CD4-positive, CD25-positive, alpha-beta regulatory T cell (primary cell): ENCODE data around the gene TIMMDC1. TPM values are rescaled to one million over a fixed set of nuclear protein-coding genes. Genes with fewer than 3 reads are reported as not detected.
"Not testable (repeated sequence)": the region's sequence is repeated elsewhere in the genome, so short reads cannot be mapped to it uniquely, and the experiment has no call there.

Source experiments
- ATAC-seq, 2 donors: fragments of 150-1000 bp; cut with Tn5 transposase; one replicate each; pipeline ENCODE4 v1.10.0; 2021; ENCODE audit warnings: low read depth in 2 of 2, moderate number of reproducible peaks in 2 of 2, moderate library complexity in 1 of 2
- DNase-seq, 3 donors: peaks; one replicate each; pipeline versions ENCODE4 v3.0.0 to v3.0.0-alpha.2; 2012 to 2022; ENCODE audit warnings: mixed read lengths in 1 of 3
- H3K27ac ChIP-seq: one replicate; pipeline ENCODE4 v1.7.0; 2013; ENCODE audit warnings: mild to moderate bottlenecking, low read length; ENCODE audit not compliant: insufficient read depth, poor library complexity, severe bottlenecking
- H3K27me3 ChIP-seq: one replicate; pipeline ENCODE4 v1.7.0; 2013; ENCODE audit warnings: low read length; ENCODE audit not compliant: control insufficient read depth, insufficient read depth
- H3K36me3 ChIP-seq: one replicate; pipeline ENCODE4 v1.7.0; 2013; ENCODE audit warnings: mild to moderate bottlenecking, low read length, moderate library complexity; ENCODE audit not compliant: control insufficient read depth, insufficient read depth
- H3K4me1 ChIP-seq: 2 replicates; pipeline ENCODE4 v1.7.0; 2013; ENCODE audit warnings: mild to moderate bottlenecking, low read length; ENCODE audit not compliant: insufficient read depth, control insufficient read depth, poor library complexity, severe bottlenecking
- H3K4me3 ChIP-seq: one replicate; pipeline ENCODE4 v1.7.0; 2013; ENCODE audit warnings: low read depth, mild to moderate bottlenecking, low read length, moderate library complexity
- H3K9me3 ChIP-seq, 2 experiments: 1 replicate in 1 of 2; 2 replicates in 1 of 2; pipeline ENCODE4 v1.7.0; 2013; ENCODE audit warnings: low read length in 2 of 2, mild to moderate bottlenecking in 1 of 2, moderate library complexity in 1 of 2; ENCODE audit not compliant: control insufficient read depth in 2 of 2
- H3K27ac Mint-ChIP-seq, 3 donors: one replicate each; pipeline ENCODE4 v1.8.0; 2020 to 2022; ENCODE audit warnings: mild to moderate bottlenecking in 3 of 3, mixed read lengths in 3 of 3, moderate library complexity in 2 of 3
- H3K27me3 Mint-ChIP-seq: one replicate; pipeline ENCODE4 v1.8.0; 2022; ENCODE audit warnings: mild to moderate bottlenecking, mixed read lengths
- H3K36me3 Mint-ChIP-seq: one replicate; pipeline ENCODE4 v1.8.0; 2020; ENCODE audit warnings: mixed read lengths
- H3K4me1 Mint-ChIP-seq, 4 donors: one replicate each; pipeline ENCODE4 v1.8.0; 2020 to 2022; ENCODE audit warnings: mixed read lengths in 4 of 4, mild to moderate bottlenecking in 1 of 4
- H3K4me3 Mint-ChIP-seq, 4 donors: one replicate each; pipeline ENCODE4 v1.8.0; 2020 to 2022; ENCODE audit warnings: mild to moderate bottlenecking in 4 of 4, mixed read lengths in 4 of 4, moderate library complexity in 3 of 4
- H3K9me3 Mint-ChIP-seq, 7 donors: one replicate each; pipeline ENCODE4 v1.8.0; 2020 to 2022; ENCODE audit warnings: mixed read lengths in 7 of 7, mild to moderate bottlenecking in 3 of 7, moderate library complexity in 2 of 7
- polyA plus RNA-seq, 4 donors: library from polyadenylated mRNA; unstranded; fragments of 300-500 nt; fragmentation: Illumina TruSeq; gene quantifications; one replicate each; pipeline ENCODE4 v1.2.3, GENCODE V29; 2021
- total RNA-seq: library from RNA; stranded (reverse); gene quantifications from one replicate; pipeline ENCODE4 v1.2.3, GENCODE V29; 2022

The TIMMDC1 gene
- total and polyA plus RNA-seq, 5 donors from 2014 or later = 42.1 to 88.8 (median 65.7) TPM

- H3K27ac ChIP-seq = no peak overlapping the region
- H3K9me3 ChIP-seq = no peaks in the 10 kb centered on the region
- H3K27ac Mint-ChIP-seq = no peak overlapping the region
- H3K9me3 Mint-ChIP-seq = no peaks in the 10 kb centered on the region
- no peaks in the 10 kb centered on the region for H3K27me3 ChIP-seq
- H3K4me1 ChIP-seq = no peaks in the 10 kb centered on the region
- no peak for DNase-seq
- peaks cover 0 to 8% (median 6%) of the 10 kb centered on the region in 4 donors for H3K4me1 Mint-ChIP-seq
- H3K27me3 Mint-ChIP-seq = no peaks in the 10 kb centered on the region
- no peak overlapping the region for H3K4me3 Mint-ChIP-seq
- peaks cover 4% of the 10 kb centered on the region for H3K36me3 Mint-ChIP-seq
- H3K36me3 ChIP-seq = no peaks in the 10 kb centered on the region
- H3K4me3 ChIP-seq = no peak overlapping the region
- no peak for ATAC-seq
Observed at GRCh38 chr3:119550192-119550910, 52.0 kb downstream of the TIMMDC1 start.

DNA sequence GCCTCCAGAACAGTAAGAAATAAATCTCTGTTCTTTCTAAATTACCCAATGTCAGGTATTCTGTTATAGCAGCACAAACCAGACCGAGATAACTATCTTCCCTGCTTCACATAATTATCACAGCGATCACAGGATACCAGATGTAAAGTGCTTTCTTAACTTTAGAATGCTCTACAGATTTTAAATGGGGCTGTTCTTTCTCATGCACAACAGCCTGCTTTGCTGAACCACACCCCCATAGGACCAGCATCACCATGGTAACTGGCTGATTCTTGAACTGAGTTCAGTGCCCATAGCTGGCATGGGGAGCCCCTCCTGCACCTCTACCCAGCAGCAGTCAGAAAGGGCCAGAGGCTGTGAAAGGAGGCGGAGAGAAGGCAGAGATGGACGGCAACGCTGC is 53.3 kb downstream of the TIMMDC1 start:
- Mint-ChIP-seq H3K9me3 (no peaks in the 10 kb centered on the region), H3K27ac (no peak overlapping the region), H3K27me3 (no peaks in the 10 kb centered on the region), H3K4me1 (peaks cover 0 to 19% (median 10%) of the 10 kb centered on the region in 4 donors), H3K4me3 (no peak overlapping the region), H3K36me3 (peaks cover 4% of the 10 kb centered on the region)
- H3K27me3 ChIP-seq = no peaks in the 10 kb centered on the region
- H3K9me3 ChIP-seq = no peaks in the 10 kb centered on the region
- no peak overlapping the region for H3K4me3 ChIP-seq
- ATAC-seq (no peak), DNase-seq (no peak)
- H3K36me3 ChIP-seq = no peaks in the 10 kb centered on the region
- no peak overlapping the region for H3K27ac ChIP-seq
- H3K4me1 ChIP-seq = no peaks in the 10 kb centered on the region

GRCh38 chr3:119552928-119553327 is 54.6 kb downstream of the TIMMDC1 start:
- not testable (repeated sequence) for H3K4me1 ChIP-seq, H3K9me3 ChIP-seq, DNase-seq, H3K4me3 ChIP-seq, H3K36me3 Mint-ChIP-seq, H3K27me3 ChIP-seq, H3K27ac ChIP-seq, H3K4me3 Mint-ChIP-seq, H3K27me3 Mint-ChIP-seq, ATAC-seq, H3K9me3 Mint-ChIP-seq, H3K36me3 ChIP-seq
- Mint-ChIP-seq H3K4me1 (peaks cover 0 to 32% (median 14%) of the 10 kb centered on the region in 4 donors), H3K27ac (peak overlapping the region in 2 of 3 donors; percentile 6 to 12)

GRCh38 chr3:119553823-119554415 is 55.6 kb downstream of the TIMMDC1 start:
- H3K27ac Mint-ChIP-seq = peak overlapping the region in 1 of 3 donors; percentile 8
- H3K4me3 Mint-ChIP-seq = no peak overlapping the region
- Histone ChIP-seq H3K36me3 (no peaks in the 10 kb centered on the region), H3K9me3 (no peaks in the 10 kb centered on the region), H3K27ac (no peak overlapping the region), H3K4me1 (peaks cover 6% of the 10 kb centered on the region), H3K4me3 (no peak overlapping the region), H3K27me3 (no peaks in the 10 kb centered on the region)
- DNase-seq (no peak), ATAC-seq (no peak)
- H3K27me3 Mint-ChIP-seq = no peaks in the 10 kb centered on the region
- H3K36me3 Mint-ChIP-seq = peaks cover 4% of the 10 kb centered on the region
- H3K9me3 Mint-ChIP-seq = no peaks in the 10 kb centered on the region
- H3K4me1 Mint-ChIP-seq = peaks cover 0 to 36% (median 17%) of the 10 kb centered on the region in 4 donors

GRCh38 chr3:119555309-119555735 is 57.0 kb downstream of the TIMMDC1 start:
- H3K4me3 Mint-ChIP-seq = peak overlapping the region in 2 of 4 donors; percentile 9 to 52
- H3K27me3 Mint-ChIP-seq = no peaks in the 10 kb centered on the region
- H3K36me3 ChIP-seq = no peaks in the 10 kb centered on the region
- H3K4me1 Mint-ChIP-seq = peaks cover 0 to 45% (median 23%) of the 10 kb centered on the region in 4 donors
- H3K9me3 Mint-ChIP-seq = no peaks in the 10 kb centered on the region
- no peak overlapping the region for H3K27ac ChIP-seq
- peaks cover 17% of the 10 kb centered on the region for H3K4me1 ChIP-seq
- no peak for ATAC-seq
- H3K9me3 ChIP-seq = no peaks in the 10 kb centered on the region
- H3K27me3 ChIP-seq = no peaks in the 10 kb centered on the region
- peak overlapping the region in 1 of 3 donors; percentile 16 for H3K27ac Mint-ChIP-seq
- peak overlapping the region; percentile 47 for H3K4me3 ChIP-seq
- H3K36me3 Mint-ChIP-seq = peaks cover 4% of the 10 kb centered on the region
- DNase-seq = no peak

GRCh38 chr3:119555929-119556328 is 57.6 kb downstream of the TIMMDC1 start:
- Histone ChIP-seq H3K9me3 (no peaks in the 10 kb centered on the region), H3K27me3 (no peaks in the 10 kb centered on the region), H3K36me3 (no peaks in the 10 kb centered on the region), H3K4me3 (peak overlapping the region; percentile 47), H3K4me1 (peaks cover 17% of the 10 kb centered on the region), H3K27ac (no peak overlapping the region)
- H3K9me3 Mint-ChIP-seq = no peaks in the 10 kb centered on the region
- peaks cover 0 to 49% (median 24%) of the 10 kb centered on the region in 4 donors for H3K4me1 Mint-ChIP-seq
- H3K36me3 Mint-ChIP-seq = peaks cover 4% of the 10 kb centered on the region
- peak overlapping the region in 1 of 4 donors; percentile 6 for H3K4me3 Mint-ChIP-seq
- no peaks in the 10 kb centered on the region for H3K27me3 Mint-ChIP-seq
- DNase-seq (no peak), ATAC-seq (no peak)
- peak overlapping the region; percentile 8 to 16 (median 11) for H3K27ac Mint-ChIP-seq

- peak overlapping the region in 1 of 3 donors; percentile 39 for H3K27ac Mint-ChIP-seq
- H3K4me3 Mint-ChIP-seq = peak overlapping the region; percentile 19 to 86 (median 52)
Observed at GRCh38 chr3:119557192-119557876, 59.0 kb downstream of the TIMMDC1 start.

More at GRCh38 chr3:119557192-119557876, 59.0 kb downstream of the TIMMDC1 start:
- Histone ChIP-seq H3K27ac (no peak overlapping the region), H3K9me3 (no peaks in the 10 kb centered on the region), H3K36me3 (no peaks in the 10 kb centered on the region), H3K27me3 (no peaks in the 10 kb centered on the region), H3K4me3 (peak overlapping the region; percentile 54), H3K4me1 (peaks cover 19% of the 10 kb centered on the region)
- Mint-ChIP-seq H3K9me3 (peaks cover 0 to 1% (median 0%) of the 10 kb centered on the region in 7 donors), H3K36me3 (no peaks in the 10 kb centered on the region), H3K4me1 (peaks cover under 1 to 51% (median 28%) of the 10 kb centered on the region in 4 donors), H3K27me3 (no peaks in the 10 kb centered on the region)
- DNase-seq (no peak), ATAC-seq (no peak)
